HCT116 (cell line): ENCODE measurements around the gene KIAA0930. TPM values are rescaled to one million over a fixed set of nuclear protein-coding genes. Genes with fewer than 3 reads are reported as not detected.

Source experiments
- ATAC-seq: fragments of 200-7000 bp; cut with Tn5 transposase; 2 replicates; pipeline ENCODE4 v1.9.1; 2020; ENCODE audit warnings: mild to moderate bottlenecking, moderate library complexity
- BruUV-seq: library from RNA; stranded (reverse); fragments of 400-500 nt; replicated peaks from 2 replicates; lab custom pipeline; 2021; lab: Mats Ljungman, UMichigan
- CTCF ChIA-PET: fragments of 300-600 bp; sonication (Branson Sonifier 250); formaldehyde crosslinking; loops from one replicate; lab custom pipeline; 2021; ENCODE audit warnings: antibody characterized with exemption; lab: Charles Lee
- POLR2A ChIA-PET: fragments of 300-600, 350-600 bp; sonication (Branson Sonifier 250); formaldehyde crosslinking; loops from one replicate; lab custom pipeline; 2021; ENCODE audit warnings: antibody characterized with exemption; lab: Charles Lee
- RAD21 ChIA-PET, 2 experiments: fragments of 300-600 bp; sonication (Branson Sonifier 250); formaldehyde crosslinking; loops; one replicate each; lab custom pipeline; 2023; ENCODE audit warnings: low total read pairs in 2 of 2; ENCODE audit not compliant: uncharacterized antibody in 2 of 2, unreplicated experiment in 2 of 2, low non-redundant PET in 1 of 2; lab: Charles Lee
- DNase-seq: peaks from one replicate; pipeline ENCODE4 v3.0.0-alpha.2; 2010; ENCODE audit warnings: low read depth, low spot score
- H2AFZ ChIP-seq: fragments of 200-600 bp; shearing (Covaris generic), sonication (generic); 2 replicates; pipeline ENCODE4 v1.6.1; 2017; ENCODE audit warnings: low read depth, mixed run types, mixed read lengths, antibody characterized with exemption, low read length; ENCODE audit not compliant: poor library complexity, severe bottlenecking
- H3K27ac ChIP-seq: 2 replicates; pipeline ENCODE4 v1.5.1; 2012; ENCODE audit warnings: low read depth, low read length
- H3K27me3 ChIP-seq: fragments of 200-600 bp; sonication (generic); 2 replicates; pipeline ENCODE4 v1.6.1; 2016; ENCODE audit warnings: mixed run types, low read length, mixed read lengths; ENCODE audit not compliant: insufficient read depth
- H3K36me3 ChIP-seq, 2 experiments: fragments of 200-500 bp in 1 of 2; fragments of 200-600 bp in 1 of 2; sonication (Bioruptor generic) in 1 of 2; sonication (generic) in 1 of 2; 2 replicates each; pipeline versions ENCODE4 v1.5.1 to v1.6.1; 2014 to 2016; ENCODE audit warnings: low read length in 2 of 2, inconsistent platforms in 1 of 2, mixed read lengths in 1 of 2, mixed run types in 1 of 2; ENCODE audit not compliant: insufficient read depth in 2 of 2, control insufficient read depth in 1 of 2
- H3K4me1 ChIP-seq, 2 experiments: fragments of 200-600 bp in 1 of 2; sonication (generic) in 1 of 2; 2 replicates each; pipeline versions ENCODE4 v1.5.1 to v1.6.1; 2012 to 2017; ENCODE audit warnings: low read length in 2 of 2, inconsistent platforms in 1 of 2, mild to moderate bottlenecking in 1 of 2, mixed read lengths in 1 of 2, mixed run types in 1 of 2, moderate library complexity in 1 of 2; ENCODE audit not compliant: insufficient read depth in 2 of 2, control insufficient read depth in 1 of 2
- H3K4me2 ChIP-seq: fragments of 200-600 bp; sonication (generic); 2 replicates; pipeline ENCODE4 v1.6.1; 2017; ENCODE audit warnings: mixed run types, low read length, mixed read lengths
- H3K4me3 ChIP-seq, 2 experiments: fragments of 200-600 bp in 1 of 2; sonication (generic) in 1 of 2; replicated peaks in 1 of 2; 2 replicates each; pipeline ENCODE4 v1.5.1; 2011 to 2016; ENCODE audit warnings: low read length in 2 of 2, control low read depth in 1 of 2, low read depth in 1 of 2, mild to moderate bottlenecking in 1 of 2, mixed read lengths in 1 of 2, mixed run types in 1 of 2
- H3K79me2 ChIP-seq: fragments of 200-600 bp; sonication (generic); 2 replicates; pipeline ENCODE4 v1.6.1; 2017; ENCODE audit warnings: mild to moderate bottlenecking, mixed run types, low read length, moderate library complexity, mixed read lengths; ENCODE audit not compliant: insufficient read depth
- H3K9ac ChIP-seq: fragments of 200-600 bp; sonication (generic); 2 replicates; pipeline ENCODE4 v1.6.1; 2016; ENCODE audit warnings: low read length, mixed read lengths
- H3K9me2 ChIP-seq: fragments of 200-600 bp; sonication (generic), shearing (Covaris generic); 2 replicates; pipeline ENCODE4 v1.6.1; 2017; ENCODE audit warnings: mixed run types, mild to moderate bottlenecking, moderate library complexity; ENCODE audit not compliant: insufficient read depth
- H3K9me3 ChIP-seq, 2 experiments: fragments of 200-500 bp in 1 of 2; fragments of 200-600 bp in 1 of 2; sonication (Bioruptor generic) in 1 of 2; sonication (generic) in 1 of 2; 2 replicates each; pipeline ENCODE4 v1.6.1; 2014 to 2017; ENCODE audit warnings: low read length in 2 of 2, mixed read lengths in 2 of 2, inconsistent platforms in 1 of 2, low read depth in 1 of 2, mild to moderate bottlenecking in 1 of 2, mixed run types in 1 of 2, moderate library complexity in 1 of 2; ENCODE audit not compliant: control insufficient read depth in 1 of 2, insufficient read depth in 1 of 2
- H4K20me1 ChIP-seq: fragments of 200-600 bp; sonication (generic), shearing (Covaris generic); 2 replicates; pipeline ENCODE4 v1.6.1; 2017; ENCODE audit warnings: mixed run types, mild to moderate bottlenecking, moderate library complexity; ENCODE audit not compliant: insufficient read depth
- CBX3 ChIP-seq: IDR thresholded peaks from 2 replicates; pipeline ENCODE4 v1.6.1; 2012; ENCODE audit warnings: low read depth
- EGR1 ChIP-seq: IDR thresholded peaks from 2 replicates; pipeline ENCODE4 v1.6.1; 2012; ENCODE audit warnings: low read depth
- ELF1 ChIP-seq: IDR thresholded peaks from 2 replicates; pipeline ENCODE4 v1.6.1; 2012; ENCODE audit warnings: low read depth, borderline replicate concordance
- EZH2phosphoT487 ChIP-seq: fragments of 200-600 bp; IDR thresholded peaks from 2 replicates; pipeline ENCODE4 v1.6.1; 2018; ENCODE audit warnings: antibody characterized with exemption, borderline replicate concordance
- POLR2A ChIP-seq: IDR thresholded peaks from 2 replicates; pipeline ENCODE4 v1.7.0; 2011; ENCODE audit warnings: borderline replicate concordance; ENCODE audit not compliant: insufficient read depth, insufficient read length; ENCODE audit errors: extremely low read depth
- POLR2AphosphoS5 ChIP-seq: IDR thresholded peaks from 2 replicates; pipeline ENCODE4 v1.6.1; 2011; ENCODE audit warnings: mild to moderate bottlenecking, low read depth, low read length, moderate library complexity
- RAD21 ChIP-seq: IDR thresholded peaks from 2 replicates; pipeline ENCODE4 v1.6.1; 2012; ENCODE audit warnings: low read depth, mild to moderate bottlenecking
- SP1 ChIP-seq: IDR thresholded peaks from 2 replicates; pipeline ENCODE4 v1.6.1; 2012; ENCODE audit warnings: low read depth
- SRF ChIP-seq: IDR thresholded peaks from 2 replicates; pipeline ENCODE4 v1.6.1; 2012; ENCODE audit warnings: low read depth
- YY1 ChIP-seq: IDR thresholded peaks from 2 replicates; pipeline ENCODE4 v1.6.1; 2011; ENCODE audit warnings: low read length, low read depth, moderate library complexity, mild to moderate bottlenecking; ENCODE audit not compliant: insufficient replicate concordance; ENCODE audit errors: extremely low read depth
- ZFX ChIP-seq: fragments of 450-650 bp; IDR thresholded peaks from 2 replicates; pipeline ENCODE4 v1.6.1; 2017
- ZNF274 ChIP-seq: fragments of 200-500 bp; sonication (Bioruptor generic); IDR thresholded peaks from 2 replicates; pipeline ENCODE4 v1.6.1; 2014; ENCODE audit warnings: mild to moderate bottlenecking, low read depth, low read length, inconsistent platforms
- intact Hi-C: fragments of 100-400 bp; cut with micrococcal nuclease; formaldehyde crosslinking; loops from 2 replicates; pipeline ENCODE4 v1.10.0; 2022
- total RNA-seq: library from RNA; stranded (reverse); gene quantifications from one replicate; pipeline ENCODE4 v1.2.1, GENCODE V29; 2021; ENCODE audit not compliant: unreplicated experiment
- TF ChIP-seq, protein P1 (sequence below): IDR thresholded peaks from 2 replicates; pipeline ENCODE4 v1.6.1; 2012
- TF ChIP-seq, protein P2 (sequence below), 3 experiments: fragments of 200-600 bp in 1 of 3; sonication (generic) in 1 of 3; IDR thresholded peaks in 2 of 3; conservative IDR thresholded peaks in 1 of 3; 2 replicates each; pipeline ENCODE4 v1.5.1; 2012 to 2017; ENCODE audit warnings: low read depth in 2 of 3, low read length in 2 of 3, antibody characterized with exemption in 1 of 3, borderline replicate concordance in 1 of 3, control low read depth in 1 of 3, mild to moderate bottlenecking in 1 of 3, mixed read lengths in 1 of 3, mixed run types in 1 of 3, moderate library complexity in 1 of 3; ENCODE audit not compliant: insufficient read depth in 1 of 3
- TF ChIP-seq, protein P3 (sequence below): IDR thresholded peaks from 2 replicates; pipeline ENCODE4 v1.6.1; 2011; ENCODE audit warnings: mild to moderate bottlenecking, low read length, moderate library complexity; ENCODE audit not compliant: insufficient replicate concordance; ENCODE audit errors: extremely low read depth

Gene KIAA0930
- total RNA-seq, 1 experiment from 2014 or later = 60.9 TPM

DNA sequence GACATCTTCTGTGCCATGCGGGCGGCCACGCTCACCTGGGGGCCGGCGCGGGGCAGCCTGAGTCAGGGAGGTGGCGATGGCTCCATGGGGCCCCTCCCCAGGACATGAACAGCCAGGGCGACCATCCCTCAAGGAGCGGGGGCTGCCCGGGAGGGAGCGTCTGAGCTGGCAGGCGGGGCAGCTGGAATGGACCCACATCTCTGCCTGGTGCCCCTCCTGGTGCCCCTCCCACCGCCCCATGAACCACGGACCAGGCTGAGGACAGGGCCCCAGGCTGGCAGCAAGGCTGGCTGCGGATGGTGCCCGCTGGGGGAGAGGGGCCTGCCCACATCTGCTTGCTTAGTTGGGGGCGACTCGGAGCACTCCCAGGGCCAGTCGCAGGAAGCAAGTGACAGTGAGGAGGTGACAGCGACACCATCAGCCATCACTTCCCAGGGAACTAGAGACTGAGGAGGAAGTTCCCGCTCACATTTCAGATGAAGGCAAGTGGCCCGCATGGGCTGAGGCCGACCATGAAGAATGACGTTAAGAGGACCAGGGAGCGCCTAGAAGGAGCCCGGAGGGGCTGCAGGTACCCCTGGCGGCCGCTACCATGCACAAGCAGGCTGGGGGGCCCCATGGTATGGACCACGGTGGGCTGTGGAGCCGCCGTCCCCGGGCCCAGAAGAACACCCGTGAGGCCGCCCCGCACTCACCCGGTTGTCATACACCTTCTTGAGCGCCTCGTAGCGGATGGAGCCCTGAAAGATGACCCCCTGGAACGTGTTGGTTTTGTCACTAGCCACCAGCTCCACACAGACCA lies 37.3 kb downstream of the KIAA0930 start:
- CTCF ChIA-PET = no interaction called here
- DNase-seq (no peak), ATAC-seq (no peak)
- H3K4me3 ChIP-seq = no peak overlapping the region
- no peaks in the 10 kb centered on the region for H3K79me2 ChIP-seq
- no peak overlapping the region for H3K9ac ChIP-seq
- RAD21 ChIA-PET = no interaction called here
- peaks cover 0 to 6% of the 10 kb centered on the region in 2 experiments; a peak in 2 of 4 replicates for H3K36me3 ChIP-seq
- H3K27ac ChIP-seq = no peak overlapping the region
- H2AFZ ChIP-seq = no peak overlapping the region
- TF ChIP-seq POLR2A (no peak), RAD21 (no peak), SP1 (no peak), CBX3 (no peak), EZH2phosphoT487 (no peak), ZNF274 (no peak), EGR1 (no peak)
- TF ChIP-seq, protein P1, sequence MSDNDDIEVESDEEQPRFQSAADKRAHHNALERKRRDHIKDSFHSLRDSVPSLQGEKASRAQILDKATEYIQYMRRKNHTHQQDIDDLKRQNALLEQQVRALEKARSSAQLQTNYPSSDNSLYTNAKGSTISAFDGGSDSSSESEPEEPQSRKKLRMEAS = no peak
- no peaks in the 10 kb centered on the region for H3K27me3 ChIP-seq
- H3K4me2 ChIP-seq = no peak overlapping the region
- no TSS peak for BruUV-seq
- no peaks in the 10 kb centered on the region for H4K20me1 ChIP-seq
- H3K4me1 ChIP-seq = no peaks in the 10 kb centered on the region
- intact Hi-C loops = no loop called here
- POLR2A ChIA-PET = no interaction called here
- H3K9me2 ChIP-seq = no peaks in the 10 kb centered on the region
- H3K9me3 ChIP-seq = no peaks in the 10 kb centered on the region

DNA sequence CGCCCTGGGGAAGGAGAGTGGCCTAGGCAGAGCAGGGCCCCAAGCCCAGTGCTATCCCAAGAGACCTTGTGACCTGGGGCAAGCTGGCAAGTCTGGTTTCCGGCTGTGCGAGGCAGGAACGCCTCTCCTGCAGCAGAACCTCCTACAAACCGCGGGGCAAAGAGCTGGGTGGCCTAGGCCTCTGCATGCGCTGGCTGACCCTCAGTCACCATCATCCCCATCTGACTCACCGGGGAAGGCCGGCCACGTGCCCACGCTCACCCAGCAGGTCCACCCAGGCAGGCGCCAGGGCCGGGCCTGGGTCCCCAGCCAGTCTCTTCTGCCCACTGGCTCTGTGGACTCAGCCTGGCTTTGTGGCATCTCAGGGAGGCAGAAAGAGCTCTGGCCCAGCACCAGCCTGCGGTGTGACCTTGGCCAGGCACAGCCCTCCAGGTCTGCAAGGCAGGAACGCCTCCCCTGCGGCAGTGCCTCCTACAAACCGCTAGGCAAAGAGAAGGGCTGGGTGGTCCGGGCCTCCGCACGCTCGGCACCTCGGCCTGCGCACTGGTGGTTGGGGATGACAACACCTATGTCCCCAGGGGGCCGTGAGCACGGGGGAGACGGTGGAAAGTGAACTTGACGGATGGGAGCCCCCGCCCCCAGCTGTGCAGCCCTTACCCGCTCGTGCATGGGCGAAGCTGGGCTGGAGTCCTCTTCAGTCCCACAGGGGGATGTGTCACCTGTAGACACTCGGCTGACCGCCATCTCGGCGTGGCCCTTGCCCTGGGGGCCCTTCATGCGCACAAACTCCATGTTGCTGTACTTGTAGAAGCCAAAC lies 38.2 kb downstream of the KIAA0930 start:
- no TSS peak for BruUV-seq
- no peak for DNase-seq
- TF ChIP-seq POLR2AphosphoS5 = no peak
- TF ChIP-seq, protein P2, sequence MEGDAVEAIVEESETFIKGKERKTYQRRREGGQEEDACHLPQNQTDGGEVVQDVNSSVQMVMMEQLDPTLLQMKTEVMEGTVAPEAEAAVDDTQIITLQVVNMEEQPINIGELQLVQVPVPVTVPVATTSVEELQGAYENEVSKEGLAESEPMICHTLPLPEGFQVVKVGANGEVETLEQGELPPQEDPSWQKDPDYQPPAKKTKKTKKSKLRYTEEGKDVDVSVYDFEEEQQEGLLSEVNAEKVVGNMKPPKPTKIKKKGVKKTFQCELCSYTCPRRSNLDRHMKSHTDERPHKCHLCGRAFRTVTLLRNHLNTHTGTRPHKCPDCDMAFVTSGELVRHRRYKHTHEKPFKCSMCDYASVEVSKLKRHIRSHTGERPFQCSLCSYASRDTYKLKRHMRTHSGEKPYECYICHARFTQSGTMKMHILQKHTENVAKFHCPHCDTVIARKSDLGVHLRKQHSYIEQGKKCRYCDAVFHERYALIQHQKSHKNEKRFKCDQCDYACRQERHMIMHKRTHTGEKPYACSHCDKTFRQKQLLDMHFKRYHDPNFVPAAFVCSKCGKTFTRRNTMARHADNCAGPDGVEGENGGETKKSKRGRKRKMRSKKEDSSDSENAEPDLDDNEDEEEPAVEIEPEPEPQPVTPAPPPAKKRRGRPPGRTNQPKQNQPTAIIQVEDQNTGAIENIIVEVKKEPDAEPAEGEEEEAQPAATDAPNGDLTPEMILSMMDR (IDR thresholded peaks at IDR 0.05 in 2 of 3, conservative IDR thresholded peaks at IDR 0.05 in 1 of 3; ENCODE audit: borderline replicate concordance in 1 of 3, insufficient read depth in 1 of 3, low read depth in 2 of 3, low read length in 2 of 3) = no peak
- TF ChIP-seq, protein P3, sequence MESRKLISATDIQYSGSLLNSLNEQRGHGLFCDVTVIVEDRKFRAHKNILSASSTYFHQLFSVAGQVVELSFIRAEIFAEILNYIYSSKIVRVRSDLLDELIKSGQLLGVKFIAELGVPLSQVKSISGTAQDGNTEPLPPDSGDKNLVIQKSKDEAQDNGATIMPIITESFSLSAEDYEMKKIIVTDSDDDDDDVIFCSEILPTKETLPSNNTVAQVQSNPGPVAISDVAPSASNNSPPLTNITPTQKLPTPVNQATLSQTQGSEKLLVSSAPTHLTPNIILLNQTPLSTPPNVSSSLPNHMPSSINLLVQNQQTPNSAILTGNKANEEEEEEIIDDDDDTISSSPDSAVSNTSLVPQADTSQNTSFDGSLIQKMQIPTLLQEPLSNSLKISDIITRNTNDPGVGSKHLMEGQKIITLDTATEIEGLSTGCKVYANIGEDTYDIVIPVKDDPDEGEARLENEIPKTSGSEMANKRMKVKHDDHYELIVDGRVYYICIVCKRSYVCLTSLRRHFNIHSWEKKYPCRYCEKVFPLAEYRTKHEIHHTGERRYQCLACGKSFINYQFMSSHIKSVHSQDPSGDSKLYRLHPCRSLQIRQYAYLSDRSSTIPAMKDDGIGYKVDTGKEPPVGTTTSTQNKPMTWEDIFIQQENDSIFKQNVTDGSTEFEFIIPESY = no peak
- TF ChIP-seq CBX3 = no peak
- no peak for TF ChIP-seq SRF
- TF ChIP-seq YY1 = no peak
- TF ChIP-seq ELF1 = no peak
- TF ChIP-seq EGR1 = no peak
- TF ChIP-seq ZFX = no peak

More for the DNA sequence above, 38.2 kb downstream of the KIAA0930 start:
- Histone ChIP-seq H4K20me1 (no peaks in the 10 kb centered on the region), H3K4me1 (no peaks in the 10 kb centered on the region), H3K9ac (no peak overlapping the region), H3K4me3 (no peak overlapping the region), H3K27ac (no peak overlapping the region), H3K36me3 (peaks cover 0 to 6% of the 10 kb centered on the region in 2 experiments; a peak in 2 of 4 replicates), H3K9me2 (no peaks in the 10 kb centered on the region), H3K27me3 (no peaks in the 10 kb centered on the region), H3K9me3 (no peaks in the 10 kb centered on the region), H2AFZ (no peak overlapping the region), H3K4me2 (no peak overlapping the region), H3K79me2 (no peaks in the 10 kb centered on the region)
- ChIA-PET POLR2A (no interaction called here), CTCF (no interaction called here), RAD21 (no interaction called here)
- no peak for ATAC-seq
- intact Hi-C loops = no loop called here
